ENCODE results near the gene MET. TPM values are rescaled to one million over a fixed set of nuclear protein-coding genes. Genes with fewer than 3 reads are reported as not detected.
"Not testable (repeated sequence)": the region's sequence is repeated elsewhere in the genome, so short reads cannot be mapped to it uniquely, and the experiment has no call there.

MET gene
- total RNA-seq, 2 donors from 2014 or later, result 41.2 TPM

GRCh38 chr7:116711790-116712189, 39.8 kb downstream of the MET start:
- DNase-seq, result no peak
- ATAC-seq, result no peak
- intact Hi-C loops (cut with DNase I, micrococcal nuclease), result no loop called here

GRCh38 chr7:116713500-116713899, 41.5 kb downstream of the MET start:
- DNase-seq (no peak), ATAC-seq (no peak)
- intact Hi-C loops (cut with DNase I, micrococcal nuclease), result no loop called here

- ATAC-seq (no peak), DNase-seq (no peak)
- intact Hi-C loops (cut with DNase I, micrococcal nuclease), result no loop called here
Measured at GRCh38 chr7:116713918-116714317, 41.9 kb downstream of the MET start.

GRCh38 chr7:116715077-116715476, 43.1 kb downstream of the MET start:
- intact Hi-C loops (cut with DNase I, micrococcal nuclease), result no loop called here
- ATAC-seq (no peak), DNase-seq (no peak)

- intact Hi-C loops (cut with DNase I, micrococcal nuclease), result no loop called here
- no peak for ATAC-seq
Measured at GRCh38 chr7:116717137-116717536, 45.1 kb downstream of the MET start.

GRCh38 chr7:116723959-116724529, 52.0 kb downstream of the MET start:
- intact Hi-C loops (cut with DNase I, micrococcal nuclease); DNase-seq; ATAC-seq: not testable (repeated sequence)

More at GRCh38 chr7:116717137-116717536, 45.1 kb downstream of the MET start:
- DNase-seq, result no peak

GRCh38 chr7:116724560-116725231, 52.7 kb downstream of the MET start:
- intact Hi-C loops (cut with DNase I, micrococcal nuclease), result no loop called here
- DNase-seq (no peak), ATAC-seq (no peak)

GRCh38 chr7:116726149-116726548, 54.2 kb downstream of the MET start:
- no peak for DNase-seq
- peak; percentile 57 for ATAC-seq
- intact Hi-C loops (cut with DNase I, micrococcal nuclease), result no loop called here

- no peak for DNase-seq
- ATAC-seq, result no peak
- intact Hi-C loops (cut with DNase I, micrococcal nuclease), result no loop called here
Measured at GRCh38 chr7:116726713-116727431, 54.9 kb downstream of the MET start.

- ATAC-seq, result no peak
- DNase-seq, result no peak
- intact Hi-C loops (cut with DNase I, micrococcal nuclease), result no loop called here
Measured at GRCh38 chr7:116727432-116728009, 55.5 kb downstream of the MET start.

- ATAC-seq (no peak), DNase-seq (no peak)
- intact Hi-C loops (cut with DNase I, micrococcal nuclease), result no loop called here
Measured at GRCh38 chr7:116728413-116728812, 56.4 kb downstream of the MET start.

- intact Hi-C loops (cut with DNase I, micrococcal nuclease), result no loop called here
- ATAC-seq, result peak; percentile 21
Measured at GRCh38 chr7:116730097-116731022, 58.4 kb downstream of the MET start.

GRCh38 chr7:116731023-116731395, 59.0 kb downstream of the MET start:
- no peak for DNase-seq
- ATAC-seq, result no peak
- intact Hi-C loops (cut with DNase I, micrococcal nuclease), result no loop called here

More at GRCh38 chr7:116730097-116731022, 58.4 kb downstream of the MET start:
- DNase-seq, result no peak

GRCh38 chr7:116731445-116732335, 59.7 kb downstream of the MET start:
- ATAC-seq, result no peak
- intact Hi-C loops (cut with DNase I, micrococcal nuclease), result no loop called here
- DNase-seq, result no peak

GRCh38 chr7:116732788-116733694, 61.0 kb downstream of the MET start:
- DNase-seq, result no peak
- intact Hi-C loops (cut with DNase I, micrococcal nuclease), result no loop called here
- ATAC-seq, result no peak

GRCh38 chr7:116733924-116734580, 62.1 kb downstream of the MET start:
- DNase-seq (no peak), ATAC-seq (no peak)
- intact Hi-C loops (cut with DNase I, micrococcal nuclease), result no loop called here

Data from left colon (tissue), 2 donors.